Neural progenitor cell (in vitro differentiated cells): ENCODE results near the gene ITGA2B.

ENCODE experiments used
- EZH2 ChIP-seq: fragments of 200-600 bp; sonication (generic); IDR thresholded peaks from 2 replicates; pipeline ENCODE4 v1.6.1; 2017; ENCODE audit warnings: antibody characterized with exemption, mild to moderate bottlenecking, moderate library complexity
- EZH2phosphoT487 ChIP-seq: fragments of 200-600 bp; sonication (generic); IDR thresholded peaks from 2 replicates; pipeline ENCODE4 v1.6.1; 2017; ENCODE audit warnings: antibody characterized with exemption
- TF ChIP-seq, protein P1 (sequence below): fragments of 200-600 bp; sonication (generic); IDR thresholded peaks from 2 replicates; pipeline ENCODE4 v1.5.1; 2017; ENCODE audit warnings: antibody characterized with exemption, mild to moderate bottlenecking

DNA sequence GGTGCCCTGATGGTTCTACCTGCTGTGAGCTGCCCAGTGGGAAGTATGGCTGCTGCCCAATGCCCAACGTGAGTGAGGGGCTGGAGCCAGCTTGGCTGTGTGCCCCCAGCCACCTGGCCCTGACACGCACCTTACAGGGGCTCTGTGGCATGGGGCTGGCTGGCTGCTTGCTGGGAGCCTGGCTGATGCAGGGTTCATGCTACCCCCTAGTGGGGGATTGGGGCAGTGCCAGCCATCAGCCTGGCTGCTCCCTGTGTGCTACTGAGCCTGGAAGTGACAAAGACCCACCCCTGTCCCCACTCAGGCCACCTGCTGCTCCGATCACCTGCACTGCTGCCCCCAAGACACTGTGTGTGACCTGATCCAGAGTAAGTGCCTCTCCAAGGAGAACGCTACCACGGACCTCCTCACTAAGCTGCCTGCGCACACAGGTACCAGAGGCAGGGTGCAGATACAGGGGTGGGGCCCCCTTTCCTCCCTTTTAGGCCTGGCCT, 38.7 kb downstream of the ITGA2B start:
- TF ChIP-seq, protein P1, sequence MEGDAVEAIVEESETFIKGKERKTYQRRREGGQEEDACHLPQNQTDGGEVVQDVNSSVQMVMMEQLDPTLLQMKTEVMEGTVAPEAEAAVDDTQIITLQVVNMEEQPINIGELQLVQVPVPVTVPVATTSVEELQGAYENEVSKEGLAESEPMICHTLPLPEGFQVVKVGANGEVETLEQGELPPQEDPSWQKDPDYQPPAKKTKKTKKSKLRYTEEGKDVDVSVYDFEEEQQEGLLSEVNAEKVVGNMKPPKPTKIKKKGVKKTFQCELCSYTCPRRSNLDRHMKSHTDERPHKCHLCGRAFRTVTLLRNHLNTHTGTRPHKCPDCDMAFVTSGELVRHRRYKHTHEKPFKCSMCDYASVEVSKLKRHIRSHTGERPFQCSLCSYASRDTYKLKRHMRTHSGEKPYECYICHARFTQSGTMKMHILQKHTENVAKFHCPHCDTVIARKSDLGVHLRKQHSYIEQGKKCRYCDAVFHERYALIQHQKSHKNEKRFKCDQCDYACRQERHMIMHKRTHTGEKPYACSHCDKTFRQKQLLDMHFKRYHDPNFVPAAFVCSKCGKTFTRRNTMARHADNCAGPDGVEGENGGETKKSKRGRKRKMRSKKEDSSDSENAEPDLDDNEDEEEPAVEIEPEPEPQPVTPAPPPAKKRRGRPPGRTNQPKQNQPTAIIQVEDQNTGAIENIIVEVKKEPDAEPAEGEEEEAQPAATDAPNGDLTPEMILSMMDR: peak; percentile 74
- TF ChIP-seq EZH2phosphoT487 (no peak), EZH2 (no peak)
